ENCODE data around the gene SIMC1. TPM values are rescaled to one million over a fixed set of nuclear protein-coding genes. Genes with fewer than 3 reads are reported as not detected.
"Not testable (repeated sequence)": the region's sequence is repeated elsewhere in the genome, so short reads cannot be mapped to it uniquely, and the experiment has no call there.

The SIMC1 gene
- total RNA-seq, 1 experiment from 2014 or later: 19.7 TPM

GRCh38 chr5:176266448-176266847 is 28.2 kb downstream of the SIMC1 start:
- ATAC-seq, POLR2A ChIA-PET: not testable (repeated sequence)

GRCh38 chr5:176289018-176289417 is 50.8 kb downstream of the SIMC1 start:
- H3K27me3 ChIP-seq (ENCODE audit: insufficient read depth, low read length); H3K9me2 ChIP-seq (ENCODE audit: insufficient read depth); H4K20me1 ChIP-seq (ENCODE audit: insufficient read depth); H3K79me2 ChIP-seq (ENCODE audit: insufficient read depth, low read length); DNase-seq (ENCODE audit: low read depth, low spot score); H3K36me3 ChIP-seq (ENCODE audit: control insufficient read depth in 1 of 2, insufficient read depth in 2 of 2, low read length in 2 of 2); POLR2A ChIA-PET; RAD21 ChIA-PET (ENCODE audit: low non-redundant PET in 1 of 2, low total read pairs in 2 of 2, uncharacterized antibody in 2 of 2, unreplicated experiment in 2 of 2); intact Hi-C loops (cut with micrococcal nuclease); BruUV-seq (replicated peaks); H3K9me3 ChIP-seq (ENCODE audit: control insufficient read depth in 1 of 2, insufficient read depth in 1 of 2, low read depth in 1 of 2, low read length in 2 of 2); H3K4me2 ChIP-seq (ENCODE audit: low read length); H3K27ac ChIP-seq (ENCODE audit: low read depth, low read length); H2AFZ ChIP-seq (ENCODE audit: low read depth, low read length, poor library complexity, severe bottlenecking); H3K9ac ChIP-seq (ENCODE audit: low read length); CTCF ChIA-PET; ATAC-seq; H3K4me3 ChIP-seq (replicated peaks in 1 of 2; ENCODE audit: low read depth in 1 of 2, low read length in 2 of 2); H3K4me1 ChIP-seq (ENCODE audit: control insufficient read depth in 1 of 2, insufficient read depth in 2 of 2, low read length in 2 of 2): not testable (repeated sequence)

More at GRCh38 chr5:176266448-176266847, 28.2 kb downstream of the SIMC1 start:
- H4K20me1 ChIP-seq (ENCODE audit: insufficient read depth); CTCF ChIA-PET; H3K9me2 ChIP-seq (ENCODE audit: insufficient read depth); H3K4me2 ChIP-seq (ENCODE audit: low read length); intact Hi-C loops (cut with micrococcal nuclease); H3K9me3 ChIP-seq (ENCODE audit: control insufficient read depth in 1 of 2, insufficient read depth in 1 of 2, low read depth in 1 of 2, low read length in 2 of 2); H3K4me3 ChIP-seq (replicated peaks in 1 of 2; ENCODE audit: low read depth in 1 of 2, low read length in 2 of 2); H3K36me3 ChIP-seq (ENCODE audit: control insufficient read depth in 1 of 2, insufficient read depth in 2 of 2, low read length in 2 of 2); RAD21 ChIA-PET (ENCODE audit: low non-redundant PET in 1 of 2, low total read pairs in 2 of 2, uncharacterized antibody in 2 of 2, unreplicated experiment in 2 of 2); H3K9ac ChIP-seq (ENCODE audit: low read length); H3K4me1 ChIP-seq (ENCODE audit: control insufficient read depth in 1 of 2, insufficient read depth in 2 of 2, low read length in 2 of 2); H3K27ac ChIP-seq (ENCODE audit: low read depth, low read length); H3K27me3 ChIP-seq (ENCODE audit: insufficient read depth, low read length); H2AFZ ChIP-seq (ENCODE audit: low read depth, low read length, poor library complexity, severe bottlenecking); H3K79me2 ChIP-seq (ENCODE audit: insufficient read depth, low read length); BruUV-seq (replicated peaks); DNase-seq (ENCODE audit: low read depth, low spot score): not testable (repeated sequence)

- H3K4me2 ChIP-seq (ENCODE audit: low read length); H3K36me3 ChIP-seq (ENCODE audit: control insufficient read depth in 1 of 2, insufficient read depth in 2 of 2, low read length in 2 of 2); ATAC-seq; CTCF ChIA-PET; H3K4me3 ChIP-seq (replicated peaks in 1 of 2; ENCODE audit: low read depth in 1 of 2, low read length in 2 of 2); intact Hi-C loops (cut with micrococcal nuclease); H3K27ac ChIP-seq (ENCODE audit: low read depth, low read length); DNase-seq (ENCODE audit: low read depth, low spot score); H3K9me3 ChIP-seq (ENCODE audit: control insufficient read depth in 1 of 2, insufficient read depth in 1 of 2, low read depth in 1 of 2, low read length in 2 of 2); H3K27me3 ChIP-seq (ENCODE audit: insufficient read depth, low read length); POLR2A ChIA-PET; H3K4me1 ChIP-seq (ENCODE audit: control insufficient read depth in 1 of 2, insufficient read depth in 2 of 2, low read length in 2 of 2); H4K20me1 ChIP-seq (ENCODE audit: insufficient read depth); BruUV-seq (replicated peaks); H3K79me2 ChIP-seq (ENCODE audit: insufficient read depth, low read length); H2AFZ ChIP-seq (ENCODE audit: low read depth, low read length, poor library complexity, severe bottlenecking); H3K9ac ChIP-seq (ENCODE audit: low read length); RAD21 ChIA-PET (ENCODE audit: low non-redundant PET in 1 of 2, low total read pairs in 2 of 2, uncharacterized antibody in 2 of 2, unreplicated experiment in 2 of 2); H3K9me2 ChIP-seq (ENCODE audit: insufficient read depth): not testable (repeated sequence)
Observed at GRCh38 chr5:176290057-176290840, 52.0 kb downstream of the SIMC1 start.

GRCh38 chr5:176305356-176305755 is 67.1 kb downstream of the SIMC1 start:
- DNase-seq (ENCODE audit: low read depth, low spot score); H4K20me1 ChIP-seq (ENCODE audit: insufficient read depth); H3K27ac ChIP-seq (ENCODE audit: low read depth, low read length); H3K27me3 ChIP-seq (ENCODE audit: insufficient read depth, low read length); intact Hi-C loops (cut with micrococcal nuclease); ATAC-seq; H3K4me2 ChIP-seq (ENCODE audit: low read length); H3K9ac ChIP-seq (ENCODE audit: low read length); BruUV-seq (replicated peaks); H3K36me3 ChIP-seq (ENCODE audit: control insufficient read depth in 1 of 2, insufficient read depth in 2 of 2, low read length in 2 of 2); H3K9me2 ChIP-seq (ENCODE audit: insufficient read depth); POLR2A ChIA-PET; H2AFZ ChIP-seq (ENCODE audit: low read depth, low read length, poor library complexity, severe bottlenecking); H3K9me3 ChIP-seq (ENCODE audit: control insufficient read depth in 1 of 2, insufficient read depth in 1 of 2, low read depth in 1 of 2, low read length in 2 of 2); H3K4me3 ChIP-seq (replicated peaks in 1 of 2; ENCODE audit: low read depth in 1 of 2, low read length in 2 of 2); H3K79me2 ChIP-seq (ENCODE audit: insufficient read depth, low read length); H3K4me1 ChIP-seq (ENCODE audit: control insufficient read depth in 1 of 2, insufficient read depth in 2 of 2, low read length in 2 of 2); CTCF ChIA-PET; RAD21 ChIA-PET (ENCODE audit: low non-redundant PET in 1 of 2, low total read pairs in 2 of 2, uncharacterized antibody in 2 of 2, unreplicated experiment in 2 of 2): not testable (repeated sequence)
